A549 (cell line): Measurements from ENCODE around the gene ELAPOR1. TPM values are rescaled to one million over a fixed set of nuclear protein-coding genes. Genes with fewer than 3 reads are reported as not detected.

Experiments
- ATAC-seq, 2 experiments: fragments of 200-7000 bp in 1 of 2; fragments of >200 bp in 1 of 2; cut with Nextera tagmentation in 1 of 2; cut with Tn5 transposase in 1 of 2; 3 replicates each; pipeline versions ENCODE4 v1.8.0 to v1.9.1; 2018 to 2020; ENCODE audit warnings: mild to moderate bottlenecking in 1 of 2, moderate library complexity in 1 of 2
- CTCF ChIA-PET: fragments of 300-600 bp; sonication (Branson Sonifier 250); formaldehyde crosslinking; extraction: SDS; loops from one replicate; lab custom pipeline; 2021; ENCODE audit warnings: antibody characterized with exemption, inconsistent platforms; lab: Yijun Ruan, JAX
- POLR2A ChIA-PET: fragments of 350-600 bp; formaldehyde crosslinking; extraction: SDS; loops from one replicate; lab custom pipeline; 2021; ENCODE audit warnings: antibody characterized with exemption, inconsistent platforms; lab: Yijun Ruan, JAX
- DNase-seq, 2 experiments: peaks; one replicate each; pipeline versions ENCODE4 v3.0.0 to v3.0.0-alpha.2; 2011 to 2016; ENCODE audit warnings: low read depth in 1 of 2, low spot score in 1 of 2
- FAIRE-seq: peaks from 2 replicates; lab custom pipeline; 2011; peaks lifted over from hg19 to GRCh38; lab: Jason Lieb, UNC
- H3K27ac ChIP-seq, 2 experiments: fragments of >200 bp; sonication (Bioruptor Twin); formaldehyde crosslinking; 3 replicates each; pipeline ENCODE4 v1.5.1; 2016 to 2017
- H3K4me1 ChIP-seq: fragments of >200 bp; sonication (Bioruptor Twin); formaldehyde crosslinking; 3 replicates; pipeline ENCODE4 v1.6.1; 2016
- H3K4me2 ChIP-seq: fragments of >200 bp; sonication (Bioruptor Twin); formaldehyde crosslinking; 3 replicates; pipeline ENCODE4 v1.6.1; 2016
- H3K4me3 ChIP-seq: fragments of >200 bp; sonication (Bioruptor Twin); formaldehyde crosslinking; 3 replicates; pipeline ENCODE4 v1.5.1; 2016
- H3K9me3 ChIP-seq: fragments of >200 bp; sonication (Bioruptor Twin); formaldehyde crosslinking; 3 replicates; pipeline ENCODE4 v1.6.1; 2016
- ATOH8 ChIP-seq: fragments of 250-450 bp; sonication (Bioruptor Pico); IDR thresholded peaks from 2 replicates; pipeline ENCODE4 v1.5.0; 2020; ENCODE audit warnings: low read depth, mild to moderate bottlenecking, moderate library complexity
- CBX2 ChIP-seq: fragments of 200-600 bp; sonication (generic); IDR thresholded peaks from 2 replicates; pipeline ENCODE4 v1.6.1; 2016; ENCODE audit warnings: low read depth, mild to moderate bottlenecking, borderline replicate concordance
- CBX8 ChIP-seq: fragments of 200-600 bp; sonication (generic); IDR thresholded peaks from 2 replicates; pipeline ENCODE4 v1.6.1; 2016
- CEBPB ChIP-seq, 2 experiments: fragments of >200 bp in 1 of 2; sonication (Bioruptor Twin) in 1 of 2; formaldehyde crosslinking in 1 of 2; IDR thresholded peaks; 2 replicates each; pipeline ENCODE4 v1.6.1; 2012 to 2016
- CHD2 ChIP-seq: fragments of 150-350 bp; IDR thresholded peaks from 2 replicates; pipeline ENCODE4 v1.6.1; 2014; ENCODE audit warnings: low read length; ENCODE audit not compliant: partially characterized antibody
- EHF ChIP-seq: fragments of 250-450 bp; sonication (Bioruptor Pico); IDR thresholded peaks from 2 replicates; pipeline ENCODE4 v1.5.0; 2020; ENCODE audit warnings: mild to moderate bottlenecking
- EP300 ChIP-seq, 2 experiments: fragments of >200 bp; sonication (Bioruptor Twin); formaldehyde crosslinking; IDR thresholded peaks; 2 replicates in 1 of 2; 3 replicates in 1 of 2; pipeline ENCODE4 v1.6.1; 2016 to 2017
- FOXS1 ChIP-seq: fragments of 250-450 bp; sonication (Bioruptor Pico); IDR thresholded peaks from 2 replicates; pipeline ENCODE4 v1.5.0; 2020; ENCODE audit warnings: mild to moderate bottlenecking, moderate library complexity
- HDAC2 ChIP-seq: fragments of 200-600 bp; sonication (generic); IDR thresholded peaks from 2 replicates; pipeline ENCODE4 v1.6.1; 2016
- HEYL ChIP-seq: fragments of 250-450 bp; sonication (Bioruptor Pico); IDR thresholded peaks from 2 replicates; pipeline ENCODE4 v1.8.0; 2021; ENCODE audit warnings: mild to moderate bottlenecking, moderate library complexity
- HMGXB4 ChIP-seq: fragments of 250-450 bp; sonication (Bioruptor Pico); IDR thresholded peaks from 2 replicates; pipeline ENCODE4 v1.5.0; 2021; ENCODE audit warnings: mild to moderate bottlenecking, moderate library complexity, borderline replicate concordance
- HOXB13 ChIP-seq: fragments of 250-450 bp; sonication (Bioruptor Pico); IDR thresholded peaks from 2 replicates; pipeline ENCODE4 v1.5.0; 2020; ENCODE audit warnings: low read depth, mild to moderate bottlenecking, moderate library complexity
- MAFK ChIP-seq: fragments of 450-650 bp; IDR thresholded peaks from 2 replicates; pipeline ENCODE4 v1.6.1; 2014; ENCODE audit not compliant: partially characterized antibody
- MAX ChIP-seq: IDR thresholded peaks from 2 replicates; pipeline ENCODE4 v1.6.1; 2012
- MAZ ChIP-seq: fragments of 150-350 bp; IDR thresholded peaks from 2 replicates; pipeline ENCODE4 v1.6.1; 2014; ENCODE audit warnings: antibody characterized with exemption, low read depth, low read length, borderline replicate concordance
- MYC ChIP-seq: IDR thresholded peaks from 2 replicates; pipeline ENCODE4 v1.6.1; 2012; ENCODE audit warnings: mild to moderate bottlenecking, inconsistent platforms, low read length, improper control_type of control experiment, borderline replicate concordance
- NFE2L2 ChIP-seq: fragments of 150-350 bp; conservative IDR thresholded peaks from 2 replicates; pipeline ENCODE4 v1.6.1; 2014; ENCODE audit warnings: low read length
- NPAS2 ChIP-seq: fragments of 250-450 bp; sonication (Bioruptor Pico); IDR thresholded peaks from 2 replicates; pipeline ENCODE4 v1.8.0; 2022; ENCODE audit warnings: mild to moderate bottlenecking, moderate library complexity, borderline replicate concordance
- NR3C1 ChIP-seq: fragments of >200 bp; sonication (Bioruptor Twin); formaldehyde crosslinking; IDR thresholded peaks from 3 replicates; pipeline ENCODE4 v1.6.1; 2017
- PHF8 ChIP-seq: fragments of 200-600 bp; sonication (generic); IDR thresholded peaks from 2 replicates; pipeline ENCODE4 v1.6.1; 2016; ENCODE audit warnings: low read depth, mild to moderate bottlenecking, antibody characterized with exemption, moderate library complexity, borderline replicate concordance
- POLR2AphosphoS2 ChIP-seq: conservative IDR thresholded peaks from 2 replicates; pipeline ENCODE4 v1.6.1; 2012; ENCODE audit warnings: low read length, improper control_type of control experiment, inconsistent platforms
- RCOR1 ChIP-seq: fragments of 150-350 bp; IDR thresholded peaks from 2 replicates; pipeline ENCODE4 v1.6.1; 2014; ENCODE audit warnings: antibody characterized with exemption, low read length, low read depth
- SREBF2 ChIP-seq: fragments of 450-650 bp; IDR thresholded peaks from 2 replicates; pipeline ENCODE4 v1.6.1; 2014; ENCODE audit warnings: mild to moderate bottlenecking, moderate library complexity
- TFCP2L1 ChIP-seq: fragments of 250-450 bp; sonication (Bioruptor Pico); IDR thresholded peaks from 2 replicates; pipeline ENCODE4 v1.5.0; 2021; ENCODE audit warnings: mild to moderate bottlenecking
- TP53 ChIP-seq: fragments of 250-450 bp; sonication (Bioruptor Pico); IDR thresholded peaks from 2 replicates; pipeline ENCODE4 v1.5.0; 2021; ENCODE audit warnings: mild to moderate bottlenecking, moderate library complexity
- ZC3H11A ChIP-seq: fragments of 450-650 bp; IDR thresholded peaks from 2 replicates; pipeline ENCODE4 v1.6.1; 2014; ENCODE audit warnings: antibody characterized with exemption, mild to moderate bottlenecking
- ZFP36 ChIP-seq: fragments of 450-650 bp; IDR thresholded peaks from 2 replicates; pipeline ENCODE4 v1.6.1; 2014; ENCODE audit warnings: borderline replicate concordance; ENCODE audit not compliant: partially characterized antibody
- ZNF302 ChIP-seq: fragments of 250-450 bp; sonication (Bioruptor Pico); IDR thresholded peaks from 2 replicates; pipeline ENCODE4 v1.9.0; 2021; ENCODE audit warnings: inconsistent platforms, mild to moderate bottlenecking, moderate library complexity
- ZSCAN20 ChIP-seq: fragments of 250-450 bp; sonication (Bioruptor Pico); IDR thresholded peaks from 2 replicates; pipeline ENCODE4 v1.8.0; 2022; ENCODE audit warnings: mild to moderate bottlenecking, moderate library complexity
- WGBS: methylation state at CpG from one replicate; pipeline ENCODE4 v1.1.6; 2017; ENCODE audit errors: missing lambda C conversion rate; 5-methylcytosine and 5-hydroxymethylcytosine counted together
- polyA plus RNA-seq, 4 experiments: library from polyadenylated mRNA; depleted of rRNA in 3 of 4; stranded (reverse); fragments of >200 nt; fragmentation: RNase III in 1 of 4; extraction: RNeasy Plus Mini Kit Qiagen cat#74134 plus additional on column Dnase treatment in 1 of 4; gene quantifications; 2 replicates in 3 of 4; 3 replicates in 1 of 4; pipeline ENCODE4 v1.2.3, GENCODE V29; 2011 to 2017

The ELAPOR1 gene
- polyA plus RNA-seq, 2 of the 4 experiments (the other 2 are of a cell fraction) = 0.37 to 0.56 TPM

GRCh38 chr1:109135940-109136339 lies 22.0 kb downstream of the ELAPOR1 start:
- CTCF ChIA-PET = no interaction called here
- TF ChIP-seq CBX2 = no peak
- TF ChIP-seq HOXB13 = no peak
- no peak for TF ChIP-seq ATOH8
- no peak for TF ChIP-seq MYC
- no peak for TF ChIP-seq NR3C1
- TF ChIP-seq CBX8 = no peak
- TF ChIP-seq HDAC2 = no peak
- TF ChIP-seq TP53 = no peak
- TF ChIP-seq PHF8 = no peak
- no peak for TF ChIP-seq POLR2AphosphoS2
- no peak for TF ChIP-seq MAFK
- no peak for TF ChIP-seq EP300 (IDR thresholded peaks at IDR 0.05)
- TF ChIP-seq SREBF2 = no peak
- TF ChIP-seq RCOR1 = no peak
- no peak for TF ChIP-seq TFCP2L1 (CRISPR knock-in tag)
- TF ChIP-seq ZC3H11A = no peak
- no peak for TF ChIP-seq HEYL
- no peak for TF ChIP-seq NPAS2 (CRISPR knock-in tag)
- TF ChIP-seq FOXS1 = no peak
- no peaks in the 10 kb centered on the region for H3K4me1 ChIP-seq
- H3K9me3 ChIP-seq = no peaks in the 10 kb centered on the region
- FAIRE-seq (no peak), ATAC-seq (no peak), DNase-seq (no peak)
- WGBS = 87% methylated on average over 3 of the region's 3 CpGs
- POLR2A ChIA-PET = no interaction called here
- no peak overlapping the region for H3K4me2 ChIP-seq
- no peak overlapping the region for H3K4me3 ChIP-seq
- H3K27ac ChIP-seq = no peak overlapping the region

- Histone ChIP-seq H3K4me1 (no peaks in the 10 kb centered on the region), H3K27ac (no peak overlapping the region), H3K4me2 (no peak overlapping the region), H3K9me3 (no peaks in the 10 kb centered on the region), H3K4me3 (no peak overlapping the region)
- ATAC-seq (no peak), DNase-seq (no peak), FAIRE-seq (no peak)
- TF ChIP-seq MAX = no peak
- no peak for TF ChIP-seq CBX8
- no peak for TF ChIP-seq HMGXB4 (CRISPR knock-in tag)
- TF ChIP-seq EP300 (IDR thresholded peaks at IDR 0.05) = no peak
- TF ChIP-seq ZFP36 = no peak
- no peak for TF ChIP-seq CHD2
- TF ChIP-seq MYC = no peak
- no peak for TF ChIP-seq FOXS1
- no peak for TF ChIP-seq CBX2
- TF ChIP-seq NFE2L2 = no peak
- no peak for TF ChIP-seq PHF8
- no peak for TF ChIP-seq MAZ
- TF ChIP-seq EHF (CRISPR knock-in tag) = no peak
- TF ChIP-seq CEBPB (IDR thresholded peaks at IDR 0.05) = no peak
- TF ChIP-seq HDAC2 = no peak
- 87% methylated on average over 6 of the region's 6 CpGs for WGBS
- CTCF ChIA-PET = no interaction called here
- POLR2A ChIA-PET = no interaction called here
These were observed 22.9 kb downstream of the ELAPOR1 start for GRCh38 chr1:109136766-109137165.

GRCh38 chr1:109137958-109138357 lies 24.0 kb downstream of the ELAPOR1 start:
- CTCF ChIA-PET = no interaction called here
- H3K4me2 ChIP-seq = no peak overlapping the region
- TF ChIP-seq ZNF302 (CRISPR knock-in tag) (no peak), ZSCAN20 (CRISPR knock-in tag) (no peak)
- TF ChIP-seq, all 56 proteins: peak for 0
- POLR2A ChIA-PET = no interaction called here
- H3K4me1 ChIP-seq = no peaks in the 10 kb centered on the region
- DNase-seq (no peak), FAIRE-seq (no peak), ATAC-seq (no peak)
- no peak overlapping the region for H3K4me3 ChIP-seq
- no peaks in the 10 kb centered on the region for H3K9me3 ChIP-seq
- no peak overlapping the region for H3K27ac ChIP-seq
- 78% methylated on average over 3 of the region's 3 CpGs for WGBS
